Panc1 (cell line): ENCODE results near the gene OSBP2. TPM values are rescaled to one million over a fixed set of nuclear protein-coding genes. Genes with fewer than 3 reads are reported as not detected.

Source experiments
- ATAC-seq: fragments of 200-7000 bp; cut with Tn5 transposase; 2 replicates; pipeline ENCODE4 v1.9.1; 2020; ENCODE audit warnings: mild to moderate bottlenecking, moderate library complexity
- BruUV-seq: library from RNA; stranded (reverse); fragments of 400-500 nt; replicated peaks from 2 replicates; lab custom pipeline; 2021; lab: Mats Ljungman, UMichigan
- CTCF ChIA-PET: fragments of 300-600 bp; sonication (Branson Sonifier 250); formaldehyde crosslinking; loops from one replicate; lab custom pipeline; 2022; ENCODE audit warnings: antibody characterized with exemption; lab: Charles Lee
- POLR2A ChIA-PET: fragments of 300-600 bp; sonication (Branson Sonifier 250); formaldehyde crosslinking; loops from one replicate; lab custom pipeline; 2022; ENCODE audit warnings: antibody characterized with exemption; lab: Charles Lee
- DNase-seq: peaks from one replicate; pipeline ENCODE4 v3.0.0-alpha.2; 2010; ENCODE audit warnings: low read depth, low spot score
- H3K27ac ChIP-seq: 2 replicates; pipeline ENCODE4 v1.5.1; 2011; ENCODE audit warnings: mild to moderate bottlenecking, low read length, inconsistent platforms
- H3K27me3 ChIP-seq: fragments of 200-500 bp; sonication (Bioruptor generic); 2 replicates; pipeline ENCODE4 v1.6.0; 2014; ENCODE audit warnings: low read length, inconsistent platforms; ENCODE audit not compliant: control insufficient read depth, insufficient read depth
- H3K36me3 ChIP-seq: fragments of 200-500 bp; sonication (Bioruptor generic); 2 replicates; pipeline ENCODE4 v1.5.1; 2014; ENCODE audit warnings: inconsistent platforms, mild to moderate bottlenecking, low read length, moderate library complexity; ENCODE audit not compliant: control insufficient read depth, insufficient read depth
- H3K4me1 ChIP-seq: 2 replicates; pipeline ENCODE4 v1.5.1; 2011; ENCODE audit warnings: inconsistent platforms, mild to moderate bottlenecking, low read length, moderate library complexity; ENCODE audit not compliant: control insufficient read depth, insufficient read depth
- H3K4me3 ChIP-seq, 2 experiments: 2 replicates each; pipeline ENCODE4 v1.5.1; 2011 to 2012; ENCODE audit warnings: low read depth in 2 of 2, low read length in 2 of 2, mild to moderate bottlenecking in 2 of 2, inconsistent platforms in 1 of 2, moderate library complexity in 1 of 2
- H3K9me3 ChIP-seq: fragments of 200-500 bp; sonication (Bioruptor generic); 2 replicates; pipeline ENCODE4 v1.5.1; 2014; ENCODE audit warnings: low read depth, mild to moderate bottlenecking, inconsistent platforms, low read length, moderate library complexity; ENCODE audit not compliant: control insufficient read depth, insufficient read depth
- CTCF ChIP-seq: fragments of 450-650 bp; IDR thresholded peaks from 2 replicates; pipeline ENCODE4 v1.5.1; 2017; ENCODE audit warnings: mild to moderate bottlenecking
- POLR2AphosphoS5 ChIP-seq: IDR thresholded peaks from 2 replicates; pipeline ENCODE4 v1.6.1; 2012; ENCODE audit warnings: mild to moderate bottlenecking, low read depth, low read length, moderate library complexity
- REST ChIP-seq, 2 experiments: IDR thresholded peaks; 2 replicates each; pipeline ENCODE4 v1.6.1; 2011 to 2012; ENCODE audit warnings: low read depth in 2 of 2, control low read depth in 1 of 2, low read length in 1 of 2, mild to moderate bottlenecking in 1 of 2, moderate library complexity in 1 of 2; ENCODE audit not compliant: insufficient read depth in 1 of 2
- SIN3A ChIP-seq: IDR thresholded peaks from 2 replicates; pipeline ENCODE4 v1.6.1; 2012; ENCODE audit warnings: low read depth, mild to moderate bottlenecking, low read length, moderate library complexity, borderline replicate concordance; ENCODE audit not compliant: insufficient read depth
- TCF7L2 ChIP-seq: IDR thresholded peaks from 2 replicates; pipeline ENCODE4 v1.6.1; 2011; ENCODE audit warnings: mild to moderate bottlenecking, low read depth, low read length, inconsistent platforms
- in situ Hi-C: cut with HindIII; loops from 2 replicates; pipeline ENCODE4 v1.10.0; 2016; ENCODE audit warnings: low sequenced_read_pairs, low pct_unique_long_range_greater_than_20kb
- intact Hi-C: fragments of 100-400 bp; cut with micrococcal nuclease; formaldehyde crosslinking; loops from one replicate; pipeline ENCODE4 v1.10.0; 2022; ENCODE audit not compliant: unreplicated experiment
- total RNA-seq: library from RNA; stranded (reverse); gene quantifications from one replicate; pipeline ENCODE4 v1.2.1, GENCODE V29; 2021; ENCODE audit not compliant: unreplicated experiment

The OSBP2 gene
- total RNA-seq, 1 experiment from 2014 or later, result 4.7 TPM

GRCh38 chr22:30824096-30824495 is 129.4 kb downstream of the OSBP2 start:
- no peaks in the 10 kb centered on the region for H3K36me3 ChIP-seq
- no peak for DNase-seq
- H3K4me1 ChIP-seq, result no peaks in the 10 kb centered on the region
- no peak for ATAC-seq
- H3K27ac ChIP-seq, result no peak overlapping the region
- POLR2A ChIA-PET, result no interaction called here
- peaks cover 3% of the 10 kb centered on the region; the same call in 1 of the 2 replicates for H3K27me3 ChIP-seq
- CTCF ChIA-PET, result no interaction called here
- intact Hi-C loops (no loop called here), in situ Hi-C loops (no loop called here)
- no TSS peak for BruUV-seq
- TF ChIP-seq TCF7L2 (no peak), CTCF (no peak), SIN3A (no peak), POLR2AphosphoS5 (no peak), REST (IDR thresholded peaks at IDR 0.05; ENCODE audit: insufficient read depth in 1 of 2, low read depth in 2 of 2, low read length in 1 of 2) (no peak)
- no peak overlapping the region for H3K4me3 ChIP-seq
- no peaks in the 10 kb centered on the region for H3K9me3 ChIP-seq

GRCh38 chr22:30824711-30825110 is 130.0 kb downstream of the OSBP2 start:
- DNase-seq, result no peak
- POLR2A ChIA-PET, result no interaction called here
- Histone ChIP-seq H3K9me3 (no peaks in the 10 kb centered on the region), H3K4me1 (no peaks in the 10 kb centered on the region), H3K4me3 (no peak overlapping the region), H3K27ac (no peak overlapping the region), H3K27me3 (peaks cover 3% of the 10 kb centered on the region; the same call in 1 of the 2 replicates), H3K36me3 (no peaks in the 10 kb centered on the region)
- no TSS peak for BruUV-seq
- in situ Hi-C loops, result no loop called here
- no peak for ATAC-seq
- CTCF ChIA-PET, result no interaction called here
- intact Hi-C loops, result no loop called here
- TF ChIP-seq SIN3A (no peak), TCF7L2 (no peak), POLR2AphosphoS5 (no peak), REST (IDR thresholded peaks at IDR 0.05; ENCODE audit: insufficient read depth in 1 of 2, low read depth in 2 of 2, low read length in 1 of 2) (no peak), CTCF (no peak)
